K562 (cell line): ENCODE results near the gene LLGL1. TPM values are rescaled to one million over a fixed set of nuclear protein-coding genes. Genes with fewer than 3 reads are reported as not detected.

Experiments
- ATAC-seq: fragments of 200-7000 bp; cut with Tn5 transposase; 3 replicates; pipeline ENCODE4 v1.9.1; 2020; ENCODE audit warnings: moderate library complexity
- BruUV-seq: library from RNA; stranded (reverse); fragments of 400-500 nt; replicated peaks from 2 replicates; lab custom pipeline; 2021; lab: Mats Ljungman, UMichigan
- CTCF ChIA-PET: fragments of 300-600 bp; formaldehyde crosslinking; extraction: SDS; loops from one replicate; lab custom pipeline; 2021; ENCODE audit warnings: low intra/inter-chr PET ratio; lab: Yijun Ruan, JAX
- POLR2A ChIA-PET: fragments of 300-600, 350-650 bp; sonication (Branson Sonifier 250); formaldehyde crosslinking; extraction: SDS; loops from one replicate; lab custom pipeline; 2021; ENCODE audit warnings: antibody characterized with exemption, inconsistent platforms; lab: Yijun Ruan, JAX
- DNase-seq, 4 experiments: peaks; one replicate each; pipeline versions ENCODE4 v3.0.0 to v3.0.0-alpha.2; 2011 to 2018; ENCODE audit warnings: low spot score in 3 of 4, mixed read lengths in 3 of 4; ENCODE audit errors: extremely low read depth in 1 of 4
- FAIRE-seq: peaks from 2 replicates; lab custom pipeline; 2011; peaks lifted over from hg19 to GRCh38; lab: Jason Lieb, UNC
- H2AFZ ChIP-seq: 2 replicates; pipeline ENCODE4 v1.6.0; 2011; ENCODE audit warnings: low read depth, low read length, control low read depth, inconsistent platforms
- H3K27ac ChIP-seq: fragments of 200-600 bp; 3 replicates; pipeline ENCODE4 v1.8.0; 2011; ENCODE audit warnings: low read depth, mild to moderate bottlenecking, control low read depth, inconsistent platforms, low read length, moderate library complexity, mixed read lengths; ENCODE audit errors: extremely low read depth
- H3K27me3 ChIP-seq, 2 experiments: fragments of 300-600 bp in 1 of 2; 2 replicates in 1 of 2; 3 replicates in 1 of 2; pipeline versions ENCODE4 v1.6.0 to v1.8.0; 2011; ENCODE audit warnings: inconsistent platforms in 2 of 2, low read length in 2 of 2, mild to moderate bottlenecking in 1 of 2, mixed read lengths in 1 of 2, moderate library complexity in 1 of 2; ENCODE audit not compliant: control insufficient read depth in 2 of 2, insufficient read depth in 2 of 2
- H3K36me3 ChIP-seq: fragments of 300-600 bp; 3 replicates; pipeline ENCODE4 v1.8.0; 2011; ENCODE audit warnings: mild to moderate bottlenecking, low read length, inconsistent platforms; ENCODE audit not compliant: control insufficient read depth, insufficient read depth
- H3K4me1 ChIP-seq, 2 experiments: fragments of 200-600 bp in 1 of 2; replicated peaks in 1 of 2; 2 replicates in 1 of 2; 3 replicates in 1 of 2; pipeline versions ENCODE4 v1.5.1 to v1.8.0; 2011; ENCODE audit warnings: inconsistent platforms in 2 of 2, low read length in 2 of 2, mild to moderate bottlenecking in 1 of 2, mixed read lengths in 1 of 2, moderate library complexity in 1 of 2; ENCODE audit not compliant: control insufficient read depth in 2 of 2, insufficient read depth in 2 of 2
- H3K4me2 ChIP-seq: 2 replicates; pipeline ENCODE4 v1.6.1; 2011; ENCODE audit warnings: low read length, control low read depth, inconsistent platforms, mixed read lengths; ENCODE audit not compliant: insufficient read depth
- H3K4me3 ChIP-seq: fragments of 200-600 bp; sonication (generic), shearing (Covaris generic); 2 replicates; pipeline ENCODE4 v1.5.1; 2016; ENCODE audit warnings: control low read depth, inconsistent platforms
- H3K79me2 ChIP-seq: fragments of 200-600 bp; 3 replicates; pipeline ENCODE4 v1.8.0; 2011; ENCODE audit warnings: low read length, inconsistent platforms; ENCODE audit not compliant: control insufficient read depth, insufficient read depth
- H3K9ac ChIP-seq, 2 experiments: 2 replicates each; pipeline versions ENCODE4 v1.6.0 to v1.6.1; 2011; ENCODE audit warnings: low read depth in 2 of 2, low read length in 2 of 2, control low read depth in 1 of 2, inconsistent platforms in 1 of 2, mild to moderate bottlenecking in 1 of 2, mixed read lengths in 1 of 2; ENCODE audit not compliant: insufficient read depth in 1 of 2
- H3K9me1 ChIP-seq: one replicate; pipeline ENCODE4 v1.6.0; 2011; ENCODE audit warnings: inconsistent platforms, mild to moderate bottlenecking, low read length, moderate library complexity; ENCODE audit not compliant: control insufficient read depth, insufficient read depth
- H3K9me3 ChIP-seq: replicated peaks from 2 replicates; pipeline ENCODE4 v1.5.1; 2011; ENCODE audit warnings: low read depth, low read length, inconsistent platforms; ENCODE audit not compliant: control insufficient read depth, insufficient read depth
- H4K20me1 ChIP-seq: replicated peaks from 2 replicates; pipeline ENCODE4 v1.6.1; 2011; ENCODE audit warnings: low read length, inconsistent platforms, mixed read lengths; ENCODE audit not compliant: control insufficient read depth, insufficient read depth
- NR4A1 ChIP-seq, 2 experiments: fragments of 250-450 bp in 1 of 2; fragments of 450-650 bp in 1 of 2; sonication (Bioruptor Pico) in 1 of 2; IDR thresholded peaks; 2 replicates each; pipeline versions ENCODE4 v1.4.0 to v1.6.1; 2016 to 2020; ENCODE audit warnings: mild to moderate bottlenecking in 2 of 2, missing compliant biosample characterization in 1 of 2, missing genetic modification characterization in 1 of 2, moderate library complexity in 1 of 2
- PTBP1 ChIP-seq: fragments of 200-400 bp; formaldehyde crosslinking; IDR thresholded peaks from 2 replicates; pipeline ENCODE4 v1.6.1; 2017; ENCODE audit warnings: low read depth, low read length
- PTTG1 ChIP-seq: fragments of 450-650 bp; IDR thresholded peaks from 2 replicates; pipeline ENCODE4 v1.6.1; 2016; ENCODE audit warnings: low read depth, mild to moderate bottlenecking, missing genetic modification characterization, missing compliant biosample characterization
- WGBS: fragments of 100-300 bp; shearing (Covaris generic); methylation state at CpG from one replicate; pipeline ENCODE4 v1.1.6; 2016; ENCODE audit warnings: low coverage, mixed read lengths; ENCODE audit not compliant: insufficient coverage; ENCODE audit errors: missing lambda C conversion rate; 5-methylcytosine and 5-hydroxymethylcytosine counted together
- in situ Hi-C: fragments of 300-500 bp; cut with MboI; formaldehyde crosslinking; loops from 4 replicates; pipeline ENCODE4 v1.15.0; 2018; ENCODE audit warnings: inconsistent platforms, mixed read lengths
- intact Hi-C: fragments of 100-400 bp; cut with micrococcal nuclease; formaldehyde crosslinking; loops from 2 replicates; pipeline ENCODE4 v1.14.2; 2022
- polyA plus RNA-seq, 8 experiments: library from polyadenylated mRNA; depleted of rRNA in 4 of 8; stranded (reverse) in 5 of 8; unstranded in 3 of 8; fragments of >200 nt; fragmentation: Nextera tagmentation in 2 of 8; fragmentation: Illumina TruSeq in 1 of 8; extraction: Ambion mirVana in 2 of 8; extraction: Trizol in 1 of 8; gene quantifications; 2 replicates each; pipeline versions ENCODE4 v1.2.1 to v1.2.3, GENCODE V29; 2011 to 2014; ENCODE audit warnings: inconsistent platforms in 1 of 8, missing spikeins in 1 of 8
- total RNA-seq, 7 experiments: library from RNA; depleted of rRNA in 6 of 7; stranded (reverse); fragments of >200 nt in 6 of 7; fragmentation: Illumina TruSeq in 2 of 7; extraction: Trizol in 2 of 7; gene quantifications; 2 replicates each; pipeline versions ENCODE4 v1.2.1 to v1.2.3, GENCODE V29; 2011 to 2021; ENCODE audit warnings: low replicate concordance in 1 of 7
- TF ChIP-seq, protein P1 (sequence below): fragments of 450-650 bp; IDR thresholded peaks from 2 replicates; pipeline ENCODE4 v1.7.0; 2016; ENCODE audit warnings: borderline replicate concordance
- TF ChIP-seq, protein P2 (sequence below): fragments of 450-650 bp; IDR thresholded peaks from 2 replicates; pipeline ENCODE4 v1.7.1; 2018; ENCODE audit warnings: mild to moderate bottlenecking, low read depth; ENCODE audit not compliant: partially characterized antibody
- TF ChIP-seq, protein P3 (sequence below): sonication (generic); formaldehyde crosslinking; IDR thresholded peaks from 2 replicates; pipeline ENCODE4 v1.8.1; 2023; ENCODE audit warnings: mild to moderate bottlenecking, missing genetic modification reagents
- TF ChIP-seq, protein P4 (sequence below): fragments of 250-450 bp; sonication (Bioruptor Pico); IDR thresholded peaks from 2 replicates; pipeline ENCODE4 v1.4.0; 2020; ENCODE audit warnings: mild to moderate bottlenecking, moderate library complexity, borderline replicate concordance
- TF ChIP-seq, protein P5 (sequence below): fragments of 450-650 bp; IDR thresholded peaks from 2 replicates; pipeline ENCODE4 v1.6.1; 2014; ENCODE audit warnings: low read depth, mild to moderate bottlenecking, moderate library complexity, borderline replicate concordance

Gene LLGL1
- total and polyA plus RNA-seq, 9 of the 15 experiments (the other 6 are each of a cell fraction or from before 2014, with no cell fraction given), result 0.11 to 12.9 (median 5.3) TPM; not detected in 1

- in situ Hi-C loops, result no loop called here
- Histone ChIP-seq H4K20me1 (peaks cover 38% of the 10 kb centered on the region), H3K27ac (no peak overlapping the region), H3K4me3 (no peak overlapping the region), H3K79me2 (peaks cover 91% of the 10 kb centered on the region), H3K36me3 (peaks cover 80% of the 10 kb centered on the region; the same call in 2 of the 3 replicates), H2AFZ (no peak overlapping the region), H3K4me1 (peaks cover 11 to 26% of the 10 kb centered on the region in 2 experiments; a peak in 4 of 5 replicates), H3K9ac (peak overlapping the region in 1 of 2 experiments; percentile 8; a peak in 1 of 4 replicates), H3K27me3 (no peaks in the 10 kb centered on the region), H3K9me1 (no peaks in the 10 kb centered on the region), H3K9me3 (no peaks in the 10 kb centered on the region), H3K4me2 (no peak overlapping the region)
- no TSS peak for BruUV-seq
- WGBS, result 75% methylated on average over 2 of the region's 3 CpGs
- DNase-seq (no peak), FAIRE-seq (no peak), ATAC-seq (no peak)
- POLR2A ChIA-PET, result interaction anchor here (0.6 to 1.4 kb wide), 4 partner anchors 8 to 14 kb away, joined by 3 to 4 read pairs (median 4); no protein-coding TSS in a partner anchor
- CTCF ChIA-PET, result no interaction called here
- intact Hi-C loops, result no loop called here
- TF ChIP-seq, protein P1, sequence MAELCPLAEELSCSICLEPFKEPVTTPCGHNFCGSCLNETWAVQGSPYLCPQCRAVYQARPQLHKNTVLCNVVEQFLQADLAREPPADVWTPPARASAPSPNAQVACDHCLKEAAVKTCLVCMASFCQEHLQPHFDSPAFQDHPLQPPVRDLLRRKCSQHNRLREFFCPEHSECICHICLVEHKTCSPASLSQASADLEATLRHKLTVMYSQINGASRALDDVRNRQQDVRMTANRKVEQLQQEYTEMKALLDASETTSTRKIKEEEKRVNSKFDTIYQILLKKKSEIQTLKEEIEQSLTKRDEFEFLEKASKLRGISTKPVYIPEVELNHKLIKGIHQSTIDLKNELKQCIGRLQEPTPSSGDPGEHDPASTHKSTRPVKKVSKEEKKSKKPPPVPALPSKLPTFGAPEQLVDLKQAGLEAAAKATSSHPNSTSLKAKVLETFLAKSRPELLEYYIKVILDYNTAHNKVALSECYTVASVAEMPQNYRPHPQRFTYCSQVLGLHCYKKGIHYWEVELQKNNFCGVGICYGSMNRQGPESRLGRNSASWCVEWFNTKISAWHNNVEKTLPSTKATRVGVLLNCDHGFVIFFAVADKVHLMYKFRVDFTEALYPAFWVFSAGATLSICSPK, result no peak
- TF ChIP-seq PTBP1, result no peak
- no peak for TF ChIP-seq PTTG1
- TF ChIP-seq, protein P2, sequence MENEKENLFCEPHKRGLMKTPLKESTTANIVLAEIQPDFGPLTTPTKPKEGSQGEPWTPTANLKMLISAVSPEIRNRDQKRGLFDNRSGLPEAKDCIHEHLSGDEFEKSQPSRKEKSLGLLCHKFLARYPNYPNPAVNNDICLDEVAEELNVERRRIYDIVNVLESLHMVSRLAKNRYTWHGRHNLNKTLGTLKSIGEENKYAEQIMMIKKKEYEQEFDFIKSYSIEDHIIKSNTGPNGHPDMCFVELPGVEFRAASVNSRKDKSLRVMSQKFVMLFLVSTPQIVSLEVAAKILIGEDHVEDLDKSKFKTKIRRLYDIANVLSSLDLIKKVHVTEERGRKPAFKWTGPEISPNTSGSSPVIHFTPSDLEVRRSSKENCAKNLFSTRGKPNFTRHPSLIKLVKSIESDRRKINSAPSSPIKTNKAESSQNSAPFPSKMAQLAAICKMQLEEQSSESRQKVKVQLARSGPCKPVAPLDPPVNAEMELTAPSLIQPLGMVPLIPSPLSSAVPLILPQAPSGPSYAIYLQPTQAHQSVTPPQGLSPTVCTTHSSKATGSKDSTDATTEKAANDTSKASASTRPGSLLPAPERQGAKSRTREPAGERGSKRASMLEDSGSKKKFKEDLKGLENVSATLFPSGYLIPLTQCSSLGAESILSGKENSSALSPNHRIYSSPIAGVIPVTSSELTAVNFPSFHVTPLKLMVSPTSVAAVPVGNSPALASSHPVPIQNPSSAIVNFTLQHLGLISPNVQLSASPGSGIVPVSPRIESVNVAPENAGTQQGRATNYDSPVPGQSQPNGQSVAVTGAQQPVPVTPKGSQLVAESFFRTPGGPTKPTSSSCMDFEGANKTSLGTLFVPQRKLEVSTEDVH, result no peak
- TF ChIP-seq, protein P3, sequence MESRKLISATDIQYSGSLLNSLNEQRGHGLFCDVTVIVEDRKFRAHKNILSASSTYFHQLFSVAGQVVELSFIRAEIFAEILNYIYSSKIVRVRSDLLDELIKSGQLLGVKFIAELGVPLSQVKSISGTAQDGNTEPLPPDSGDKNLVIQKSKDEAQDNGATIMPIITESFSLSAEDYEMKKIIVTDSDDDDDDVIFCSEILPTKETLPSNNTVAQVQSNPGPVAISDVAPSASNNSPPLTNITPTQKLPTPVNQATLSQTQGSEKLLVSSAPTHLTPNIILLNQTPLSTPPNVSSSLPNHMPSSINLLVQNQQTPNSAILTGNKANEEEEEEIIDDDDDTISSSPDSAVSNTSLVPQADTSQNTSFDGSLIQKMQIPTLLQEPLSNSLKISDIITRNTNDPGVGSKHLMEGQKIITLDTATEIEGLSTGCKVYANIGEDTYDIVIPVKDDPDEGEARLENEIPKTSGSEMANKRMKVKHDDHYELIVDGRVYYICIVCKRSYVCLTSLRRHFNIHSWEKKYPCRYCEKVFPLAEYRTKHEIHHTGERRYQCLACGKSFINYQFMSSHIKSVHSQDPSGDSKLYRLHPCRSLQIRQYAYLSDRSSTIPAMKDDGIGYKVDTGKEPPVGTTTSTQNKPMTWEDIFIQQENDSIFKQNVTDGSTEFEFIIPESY (CRISPR knock-in tag), result no peak
- TF ChIP-seq, protein P4, sequence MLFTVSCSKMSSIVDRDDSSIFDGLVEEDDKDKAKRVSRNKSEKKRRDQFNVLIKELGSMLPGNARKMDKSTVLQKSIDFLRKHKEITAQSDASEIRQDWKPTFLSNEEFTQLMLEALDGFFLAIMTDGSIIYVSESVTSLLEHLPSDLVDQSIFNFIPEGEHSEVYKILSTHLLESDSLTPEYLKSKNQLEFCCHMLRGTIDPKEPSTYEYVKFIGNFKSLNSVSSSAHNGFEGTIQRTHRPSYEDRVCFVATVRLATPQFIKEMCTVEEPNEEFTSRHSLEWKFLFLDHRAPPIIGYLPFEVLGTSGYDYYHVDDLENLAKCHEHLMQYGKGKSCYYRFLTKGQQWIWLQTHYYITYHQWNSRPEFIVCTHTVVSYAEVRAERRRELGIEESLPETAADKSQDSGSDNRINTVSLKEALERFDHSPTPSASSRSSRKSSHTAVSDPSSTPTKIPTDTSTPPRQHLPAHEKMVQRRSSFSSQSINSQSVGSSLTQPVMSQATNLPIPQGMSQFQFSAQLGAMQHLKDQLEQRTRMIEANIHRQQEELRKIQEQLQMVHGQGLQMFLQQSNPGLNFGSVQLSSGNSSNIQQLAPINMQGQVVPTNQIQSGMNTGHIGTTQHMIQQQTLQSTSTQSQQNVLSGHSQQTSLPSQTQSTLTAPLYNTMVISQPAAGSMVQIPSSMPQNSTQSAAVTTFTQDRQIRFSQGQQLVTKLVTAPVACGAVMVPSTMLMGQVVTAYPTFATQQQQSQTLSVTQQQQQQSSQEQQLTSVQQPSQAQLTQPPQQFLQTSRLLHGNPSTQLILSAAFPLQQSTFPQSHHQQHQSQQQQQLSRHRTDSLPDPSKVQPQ (CRISPR knock-in tag), result no peak
- TF ChIP-seq, protein P5, sequence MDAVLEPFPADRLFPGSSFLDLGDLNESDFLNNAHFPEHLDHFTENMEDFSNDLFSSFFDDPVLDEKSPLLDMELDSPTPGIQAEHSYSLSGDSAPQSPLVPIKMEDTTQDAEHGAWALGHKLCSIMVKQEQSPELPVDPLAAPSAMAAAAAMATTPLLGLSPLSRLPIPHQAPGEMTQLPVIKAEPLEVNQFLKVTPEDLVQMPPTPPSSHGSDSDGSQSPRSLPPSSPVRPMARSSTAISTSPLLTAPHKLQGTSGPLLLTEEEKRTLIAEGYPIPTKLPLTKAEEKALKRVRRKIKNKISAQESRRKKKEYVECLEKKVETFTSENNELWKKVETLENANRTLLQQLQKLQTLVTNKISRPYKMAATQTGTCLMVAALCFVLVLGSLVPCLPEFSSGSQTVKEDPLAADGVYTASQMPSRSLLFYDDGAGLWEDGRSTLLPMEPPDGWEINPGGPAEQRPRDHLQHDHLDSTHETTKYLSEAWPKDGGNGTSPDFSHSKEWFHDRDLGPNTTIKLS, result no peak
- TF ChIP-seq NR4A1 (CRISPR knock-in tag; IDR thresholded peaks at IDR 0.05), result no peak
- no peak for TF ChIP-seq NR4A1 (tag; IDR thresholded peaks at IDR 0.05)
Observed at GRCh38 chr17:18190628-18191235, 34.7 kb upstream of the LLGL1 start.
